Adrenal gland (tissue), 5 donors: ENCODE results near the gene L3MBTL3.

Experiments
- CTCF ChIP-seq, 6 experiments: fragments of 450-650 bp in 4 of 6; fragments of 200-600 bp in 2 of 6; sonication (generic) in 1 of 6; IDR thresholded peaks; 1 replicate in 5 of 6; 2 replicates in 1 of 6; pipeline versions ENCODE4 v1.5.1 to v1.8.0; 2016 to 2021; ENCODE audit warnings: antibody characterized with exemption in 6 of 6, mild to moderate bottlenecking in 2 of 6, moderate library complexity in 1 of 6
- POLR2A ChIP-seq, 2 donors: fragments of 450-650 bp; IDR thresholded peaks; one replicate each; pipeline ENCODE4 v1.6.1; 2017; ENCODE audit warnings: antibody characterized with exemption in 2 of 2, mild to moderate bottlenecking in 2 of 2, moderate library complexity in 1 of 2
- donor health status: DM: no; HTN: no; CAD: no.

GRCh38 chr6:130116273-130116672, 97.9 kb downstream of the L3MBTL3 start:
- TF ChIP-seq CTCF (IDR thresholded peaks at IDR 0.05) (no peak), POLR2A (IDR thresholded peaks at IDR 0.05) (no peak)
